H1 (cell line): Measurements from ENCODE around the gene ANO9.

Experiments used
- BACH1 ChIP-seq: IDR thresholded peaks from 2 replicates; pipeline ENCODE4 v1.6.1; 2012; ENCODE audit warnings: low read length, improper control_type of control experiment
- CREB1 ChIP-seq: IDR thresholded peaks from 2 replicates; pipeline ENCODE4 v1.6.1; 2012; ENCODE audit warnings: inconsistent platforms
- EP300 ChIP-seq, 2 experiments: IDR thresholded peaks; 1 replicate in 1 of 2; 2 replicates in 1 of 2; pipeline ENCODE4 v1.6.1; 2011 to 2012; ENCODE audit warnings: low read depth in 2 of 2, low read length in 2 of 2, mild to moderate bottlenecking in 2 of 2, borderline replicate concordance in 1 of 2, inconsistent platforms in 1 of 2, moderate library complexity in 1 of 2
- EZH2 ChIP-seq: fragments of 200-600 bp; sonication (generic); IDR thresholded peaks from 2 replicates; pipeline ENCODE4 v1.7.1; 2012; ENCODE audit warnings: low read depth, mild to moderate bottlenecking, moderate library complexity, low read length, inconsistent platforms; ENCODE audit not compliant: severe bottlenecking
- POLR2A ChIP-seq, 2 experiments: IDR thresholded peaks; 1 replicate in 1 of 2; 2 replicates in 1 of 2; pipeline ENCODE4 v1.6.1; 2011; ENCODE audit warnings: low read depth in 2 of 2, low read length in 2 of 2, mild to moderate bottlenecking in 2 of 2; ENCODE audit errors: control extremely low read depth in 1 of 2
- RXRA ChIP-seq: IDR thresholded peaks from 2 replicates; pipeline ENCODE4 v1.6.1; 2011; ENCODE audit warnings: low read depth, mild to moderate bottlenecking, low read length, moderate library complexity; ENCODE audit not compliant: insufficient read depth
- SIRT6 ChIP-seq: IDR thresholded peaks from one replicate; pipeline ENCODE4 v1.7.1; 2012; ENCODE audit warnings: low read length, inconsistent platforms
- SUZ12 ChIP-seq: fragments of 200-600 bp; sonication (generic); IDR thresholded peaks from 2 replicates; pipeline ENCODE4 v1.6.1; 2012; ENCODE audit warnings: mild to moderate bottlenecking, inconsistent platforms, low read length, moderate library complexity, mixed read lengths
- ZNF274 ChIP-seq: IDR thresholded peaks from 2 replicates; pipeline ENCODE4 v1.7.0; 2012; ENCODE audit warnings: low read length, borderline replicate concordance; ENCODE audit errors: extremely low read depth
- TF ChIP-seq, protein P1 (sequence below), 3 experiments: IDR thresholded peaks; 1 replicate in 2 of 3; 2 replicates in 1 of 3; pipeline versions ENCODE4 v1.5.1 to v1.6.1; 2011; ENCODE audit warnings: low read length in 3 of 3, mild to moderate bottlenecking in 3 of 3, inconsistent platforms in 2 of 3, low read depth in 1 of 3, moderate library complexity in 1 of 3; ENCODE audit not compliant: insufficient read depth in 1 of 3; ENCODE audit errors: control extremely low read depth in 1 of 3
- TF ChIP-seq, protein P2 (sequence below): IDR thresholded peaks from 2 replicates; pipeline ENCODE4 v1.6.1; 2012; ENCODE audit warnings: inconsistent platforms

DNA sequence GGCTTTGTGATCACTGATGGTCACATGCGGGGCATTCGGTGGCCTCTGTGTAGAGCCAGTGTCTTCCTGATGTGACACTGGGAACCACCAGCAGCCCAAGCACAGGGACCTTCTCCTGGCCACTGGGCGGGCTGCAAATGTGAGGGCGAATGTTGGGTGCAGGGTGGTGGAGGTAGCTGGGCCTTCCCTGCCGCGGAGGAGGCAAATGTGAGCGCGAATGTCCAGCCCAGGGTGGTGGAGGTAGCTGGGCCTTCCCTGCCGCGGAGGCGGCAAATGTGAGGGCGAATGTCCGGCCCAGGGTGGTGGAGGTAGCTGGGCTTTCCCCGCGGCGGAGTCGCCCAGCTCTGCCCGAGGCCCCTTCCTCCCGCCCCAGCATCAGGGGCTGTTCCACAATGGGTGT is 31.6 kb upstream of the ANO9 start:
- no peak for TF ChIP-seq ZNF274
- no peak for TF ChIP-seq EP300 (IDR thresholded peaks at IDR 0.05; ENCODE audit: borderline replicate concordance in 1 of 2, low read depth in 2 of 2, low read length in 2 of 2)
- TF ChIP-seq, protein P1, sequence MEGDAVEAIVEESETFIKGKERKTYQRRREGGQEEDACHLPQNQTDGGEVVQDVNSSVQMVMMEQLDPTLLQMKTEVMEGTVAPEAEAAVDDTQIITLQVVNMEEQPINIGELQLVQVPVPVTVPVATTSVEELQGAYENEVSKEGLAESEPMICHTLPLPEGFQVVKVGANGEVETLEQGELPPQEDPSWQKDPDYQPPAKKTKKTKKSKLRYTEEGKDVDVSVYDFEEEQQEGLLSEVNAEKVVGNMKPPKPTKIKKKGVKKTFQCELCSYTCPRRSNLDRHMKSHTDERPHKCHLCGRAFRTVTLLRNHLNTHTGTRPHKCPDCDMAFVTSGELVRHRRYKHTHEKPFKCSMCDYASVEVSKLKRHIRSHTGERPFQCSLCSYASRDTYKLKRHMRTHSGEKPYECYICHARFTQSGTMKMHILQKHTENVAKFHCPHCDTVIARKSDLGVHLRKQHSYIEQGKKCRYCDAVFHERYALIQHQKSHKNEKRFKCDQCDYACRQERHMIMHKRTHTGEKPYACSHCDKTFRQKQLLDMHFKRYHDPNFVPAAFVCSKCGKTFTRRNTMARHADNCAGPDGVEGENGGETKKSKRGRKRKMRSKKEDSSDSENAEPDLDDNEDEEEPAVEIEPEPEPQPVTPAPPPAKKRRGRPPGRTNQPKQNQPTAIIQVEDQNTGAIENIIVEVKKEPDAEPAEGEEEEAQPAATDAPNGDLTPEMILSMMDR (IDR thresholded peaks at IDR 0.05; ENCODE audit: control extremely low read depth in 1 of 3, insufficient read depth in 1 of 3, low read depth in 1 of 3, low read length in 3 of 3): no peak
- TF ChIP-seq POLR2A (IDR thresholded peaks at IDR 0.05; ENCODE audit: control extremely low read depth in 1 of 2, low read depth in 2 of 2, low read length in 2 of 2): no peak
- TF ChIP-seq RXRA: no peak
- TF ChIP-seq EZH2: no peak
- TF ChIP-seq, protein P2, sequence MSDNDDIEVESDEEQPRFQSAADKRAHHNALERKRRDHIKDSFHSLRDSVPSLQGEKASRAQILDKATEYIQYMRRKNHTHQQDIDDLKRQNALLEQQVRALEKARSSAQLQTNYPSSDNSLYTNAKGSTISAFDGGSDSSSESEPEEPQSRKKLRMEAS: no peak
- TF ChIP-seq CREB1: no peak
- TF ChIP-seq SUZ12: no peak
- no peak for TF ChIP-seq BACH1
- TF ChIP-seq SIRT6: no peak
